HG02885 (cell line): ENCODE measurements around the gene MIOS.
"Not testable (repeated sequence)": the region's sequence is repeated elsewhere in the genome, so short reads cannot be mapped to it uniquely, and the experiment has no call there.

Source experiments
- ATAC-seq: cut with Tn5 transposase; IDR thresholded peaks from one replicate; pipeline ENCODE4 v1.9.1; 2021; ENCODE audit warnings: mild to moderate bottlenecking; ENCODE audit not compliant: unreplicated experiment, poor library complexity

The MIOS gene

GRCh38 chr7:7554021-7554432, 12.7 kb upstream of the MIOS start:
- ATAC-seq = no peak

- ATAC-seq = no peak
Observed at GRCh38 chr7:7554649-7555575, 11.8 kb upstream of the MIOS start.

DNA sequence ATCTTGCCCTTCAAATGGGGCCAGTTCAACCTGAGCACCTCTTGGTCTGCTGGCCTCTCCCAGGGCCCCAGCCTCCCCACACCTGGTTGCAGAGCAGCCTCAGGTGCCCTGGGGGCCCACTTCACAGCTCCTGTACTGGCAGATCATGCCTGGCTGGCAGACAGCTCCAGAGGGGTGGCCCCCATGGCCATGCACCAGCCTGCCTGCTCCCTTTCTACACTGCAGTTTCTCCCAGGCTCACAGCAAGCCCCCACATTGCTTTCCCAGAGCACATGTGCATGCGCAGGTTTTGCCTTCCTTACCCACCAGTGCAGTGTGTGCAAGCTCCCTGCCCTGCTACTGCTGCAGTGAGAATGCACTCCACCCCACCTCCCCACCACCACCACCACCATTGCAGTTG, 9.8 kb upstream of the MIOS start:
- no peak for ATAC-seq

DNA sequence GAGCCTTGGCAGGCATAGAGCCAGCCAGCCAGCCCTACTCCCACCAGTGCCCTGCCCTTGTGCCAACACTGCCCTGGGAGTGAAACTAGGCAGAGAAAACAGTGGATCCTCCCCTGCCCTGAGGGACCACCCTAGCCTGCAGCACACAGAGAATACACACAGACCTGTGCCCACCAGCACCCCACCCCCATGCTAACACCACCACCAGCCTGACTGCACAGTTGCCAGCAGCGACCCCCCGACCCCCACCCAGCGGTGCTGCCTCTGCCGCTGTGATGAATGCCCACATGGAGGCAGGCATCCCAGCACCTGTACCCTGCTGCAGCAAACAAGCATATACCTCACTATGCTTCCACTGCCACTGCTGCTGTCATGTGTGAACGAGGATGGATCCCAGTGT, 9.4 kb upstream of the MIOS start:
- no peak for ATAC-seq

- ATAC-seq = not testable (repeated sequence)
Observed at GRCh38 chr7:7561591-7561990, 5.1 kb upstream of the MIOS start.

DNA sequence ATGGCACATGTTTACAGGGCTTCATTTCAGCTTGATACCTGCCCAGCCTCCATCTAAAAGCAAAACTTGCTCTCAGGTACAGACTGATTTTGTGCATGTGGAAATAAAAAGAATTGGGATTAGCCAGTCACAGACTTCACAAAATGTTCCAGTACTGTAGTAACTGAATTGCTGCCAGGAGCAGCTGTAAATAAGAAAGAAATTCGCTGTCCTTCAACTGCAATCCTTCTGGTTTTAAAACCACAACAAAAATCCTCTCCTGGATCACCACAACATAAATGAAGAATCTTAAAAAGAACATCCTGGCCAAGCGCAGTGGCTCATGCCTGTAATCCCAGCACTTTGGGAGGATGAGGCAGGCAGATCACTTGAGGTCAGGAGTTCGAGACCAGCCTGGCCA, 3.9 kb upstream of the MIOS start:
- no peak for ATAC-seq

GRCh38 chr7:7563269-7563668, 3.4 kb upstream of the MIOS start:
- no peak for ATAC-seq

GRCh38 chr7:7563813-7564212, 2.9 kb upstream of the MIOS start:
- ATAC-seq = no peak

GRCh38 chr7:7564323-7564780, 2.3 kb upstream of the MIOS start:
- no peak for ATAC-seq

DNA sequence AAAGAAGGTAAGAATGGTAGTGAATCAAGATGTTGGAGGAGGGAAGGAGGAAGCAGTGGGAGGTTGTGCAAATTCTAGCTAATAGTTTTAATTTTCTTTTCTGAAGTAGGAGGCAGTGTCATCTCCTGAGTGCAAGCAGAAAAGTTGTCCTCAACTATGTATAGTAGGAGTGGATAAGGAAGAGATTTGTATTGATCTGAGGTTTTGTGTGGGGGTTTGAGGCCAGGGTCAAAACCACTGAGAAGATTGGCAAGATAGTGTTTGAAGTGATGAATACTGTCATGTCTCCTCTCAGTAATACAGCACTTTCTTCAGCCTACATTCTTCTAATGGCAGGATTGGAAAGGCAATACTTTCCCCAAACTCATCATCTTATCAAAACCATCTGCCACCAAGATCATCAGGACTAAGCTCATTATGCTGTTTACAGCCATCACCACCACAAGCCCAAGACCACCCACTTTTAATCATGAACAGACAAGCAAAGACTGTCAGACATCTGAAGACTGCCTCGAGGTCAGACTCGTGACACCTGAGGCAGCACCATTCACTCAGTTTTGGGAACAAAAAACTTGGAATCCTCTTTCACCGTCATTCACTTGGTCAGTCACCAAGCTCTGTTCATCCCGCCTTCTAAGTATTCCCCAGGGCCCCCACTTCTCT, 1.5 kb upstream of the MIOS start:
- ATAC-seq = no peak

DNA sequence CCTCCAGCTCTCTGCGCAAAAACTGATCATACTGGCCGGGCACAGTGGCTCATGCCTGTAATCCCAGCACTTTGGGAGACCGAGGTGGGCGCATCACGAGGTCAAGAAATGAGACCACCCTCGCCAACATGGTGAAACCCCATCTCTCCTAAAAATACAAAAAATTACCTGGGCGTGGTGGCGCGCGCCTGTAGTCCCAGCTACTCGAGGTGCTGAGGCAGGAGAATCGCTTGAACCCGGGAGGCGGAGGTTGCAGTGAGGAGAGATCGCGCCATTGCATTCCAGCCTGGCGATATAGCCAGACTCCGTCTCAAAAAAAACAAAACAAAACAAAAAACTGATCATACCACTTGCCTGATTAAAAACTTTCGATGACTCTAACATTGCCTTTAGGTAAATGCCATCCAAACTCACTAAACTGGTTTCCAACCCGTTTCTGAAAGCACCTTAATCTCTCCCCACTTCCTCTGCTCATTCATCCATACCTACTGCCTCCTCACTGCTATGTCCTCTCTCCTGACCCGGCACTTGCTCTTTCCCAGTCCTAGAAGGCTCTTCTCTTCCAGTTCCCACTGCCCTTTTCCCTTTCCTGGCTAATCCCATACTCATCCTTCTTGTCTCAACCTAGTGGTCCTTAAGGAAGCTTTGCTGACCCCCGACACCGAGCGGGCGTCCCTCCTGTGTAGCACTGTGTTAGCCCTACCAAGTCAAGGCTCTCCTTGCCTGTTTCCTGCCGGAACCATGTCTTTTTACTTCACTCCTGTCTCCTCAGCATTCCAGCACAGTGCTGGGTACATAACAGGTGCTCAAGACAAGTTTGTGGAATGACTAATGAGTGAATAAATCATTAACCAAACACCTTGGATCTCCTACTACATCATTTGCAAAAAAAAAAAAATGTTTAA, 686 bp upstream of the MIOS start:
- peak; percentile 1 for ATAC-seq

- no peak for ATAC-seq
Observed at GRCh38 chr7:7567898-7568531, 1.3 kb downstream of the MIOS start.

DNA sequence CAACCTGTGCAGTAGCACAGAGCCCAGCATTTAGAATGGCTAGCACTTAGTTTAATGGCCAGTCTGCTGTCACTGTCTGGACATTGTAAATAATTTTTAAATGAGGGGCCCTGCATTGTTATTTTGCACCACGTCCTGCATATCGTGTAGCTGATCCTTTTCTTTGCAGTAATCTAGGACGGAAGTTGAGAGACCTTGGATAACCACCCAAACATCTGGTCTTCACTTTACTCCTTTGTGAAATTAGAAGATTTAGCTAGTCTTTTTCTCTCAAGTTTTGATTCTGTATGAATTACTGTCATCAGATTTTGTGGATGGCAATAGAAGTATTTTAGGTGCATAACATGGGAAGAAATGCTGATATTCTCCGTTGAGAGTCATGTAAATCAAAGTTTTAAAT, 1.9 kb downstream of the MIOS start:
- no peak for ATAC-seq

GRCh38 chr7:7569081-7569527, 2.4 kb downstream of the MIOS start:
- peak; percentile 50 for ATAC-seq

- peak; percentile 24 for ATAC-seq
Observed at GRCh38 chr7:7569615-7570014, 2.9 kb downstream of the MIOS start.

DNA sequence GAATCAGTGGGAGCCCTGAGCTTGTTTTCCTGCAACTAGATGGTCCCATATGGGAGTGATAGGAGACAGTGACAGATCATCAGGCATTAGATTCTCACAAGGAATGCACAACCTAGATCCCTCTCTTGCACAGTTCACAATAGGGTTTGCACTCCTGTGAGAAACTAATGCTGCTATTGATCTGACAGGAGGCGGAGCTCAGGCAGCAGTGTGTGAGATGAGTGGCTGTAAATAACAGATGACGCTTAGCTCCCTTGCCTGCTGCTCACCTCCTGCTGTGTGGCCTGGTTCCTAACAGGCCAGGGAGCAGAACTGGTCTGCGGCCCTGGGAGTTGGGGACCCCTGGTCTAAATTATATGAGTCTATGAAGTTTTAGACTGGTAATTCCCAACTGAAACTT, 3.9 kb downstream of the MIOS start:
- ATAC-seq = no peak

DNA sequence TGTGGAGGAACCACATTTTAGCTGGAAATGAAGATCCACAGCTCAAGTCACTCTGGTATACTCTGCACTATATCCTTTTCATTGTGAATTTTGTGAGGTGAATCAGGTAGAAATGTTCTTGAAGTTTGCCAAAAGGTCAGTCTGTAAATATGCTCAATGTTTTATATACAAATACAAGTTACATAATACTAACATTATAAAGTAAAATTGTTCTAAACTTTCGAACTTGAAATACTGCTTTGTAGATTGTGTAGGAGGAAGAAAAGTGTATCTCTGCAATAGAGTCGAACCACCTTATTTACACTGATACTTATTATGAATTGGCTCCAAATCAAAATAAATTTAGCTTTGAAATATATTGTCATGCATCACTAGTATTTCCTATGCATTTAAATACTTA, 7.0 kb downstream of the MIOS start:
- no peak for ATAC-seq

GRCh38 chr7:7576344-7576743, 9.7 kb downstream of the MIOS start:
- ATAC-seq = no peak

GRCh38 chr7:7577888-7578287, 11.2 kb downstream of the MIOS start:
- ATAC-seq = peak; percentile 77

DNA sequence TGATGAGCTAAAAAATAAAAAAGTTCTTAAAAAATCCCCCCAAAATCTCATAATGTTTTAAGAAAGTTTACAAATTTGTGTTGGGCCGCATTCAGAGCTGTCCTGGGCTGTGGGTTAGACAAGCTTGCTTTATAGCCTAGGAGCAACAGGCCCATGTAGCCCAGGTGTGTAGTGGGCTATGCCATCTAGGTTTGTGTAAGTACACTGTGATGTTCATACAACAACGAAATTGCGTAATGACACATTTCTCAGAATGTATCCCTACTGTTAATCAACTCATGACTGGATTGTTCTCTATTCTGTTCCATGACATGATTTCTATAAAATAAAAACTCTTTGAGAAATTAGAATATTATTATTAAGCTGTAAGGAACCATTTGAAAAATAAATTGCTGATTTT, 13.0 kb downstream of the MIOS start:
- no peak for ATAC-seq
